ENCODE results near the gene SLC35D1. TPM values are rescaled to one million over a fixed set of nuclear protein-coding genes. Genes with fewer than 3 reads are reported as not detected.
"Not testable (repeated sequence)": the region's sequence is repeated elsewhere in the genome, so short reads cannot be mapped to it uniquely, and the experiment has no call there.

SLC35D1 gene
- total and polyA plus RNA-seq, 2 donors = 6.3 to 9.4 TPM

GRCh38 chr1:66982561-66983260 is 71.2 kb downstream of the SLC35D1 start:
- no peak for DNase-seq (ENCODE audit: low read depth in 6 of 9, low spot score in 9 of 9)
- Histone ChIP-seq H3K27ac (ENCODE audit: low read depth in 1 of 2, low read length in 1 of 2) (no peak overlapping the region), H3K27me3 (ENCODE audit: control insufficient read depth in 2 of 2, insufficient read depth in 1 of 2, low read length in 1 of 2) (no peaks in the 10 kb centered on the region), H3K4me3 (ENCODE audit: low read length in 2 of 2) (no peak overlapping the region), H3K4me1 (ENCODE audit: control insufficient read depth in 2 of 2, insufficient read depth in 2 of 2, low read length in 2 of 2) (no peaks in the 10 kb centered on the region), H3K9me3 (ENCODE audit: control insufficient read depth in 2 of 2, insufficient read depth in 1 of 2, low read length in 1 of 2) (no peaks in the 10 kb centered on the region), H3K36me3 (ENCODE audit: control insufficient read depth in 2 of 2, insufficient read depth in 2 of 2, low read length in 1 of 2) (peaks cover 4 to 51% of the 10 kb centered on the region in 2 donors)
- WGBS = 98% methylated on average over 4 of the region's 4 CpGs

GRCh38 chr1:66981679-66982078 is 72.3 kb downstream of the SLC35D1 start:
- Histone ChIP-seq H3K27ac (ENCODE audit: low read depth in 1 of 2, low read length in 1 of 2) (peak overlapping the region in 1 of 2 donors; percentile 60), H3K4me3 (ENCODE audit: low read length in 2 of 2) (peak overlapping the region; percentile 36 to 41), H3K4me1 (ENCODE audit: control insufficient read depth in 2 of 2, insufficient read depth in 2 of 2, low read length in 2 of 2) (no peaks in the 10 kb centered on the region), H3K27me3 (ENCODE audit: control insufficient read depth in 2 of 2, insufficient read depth in 1 of 2, low read length in 1 of 2) (no peaks in the 10 kb centered on the region), H3K36me3 (ENCODE audit: control insufficient read depth in 2 of 2, insufficient read depth in 2 of 2, low read length in 1 of 2) (peaks cover 4 to 58% of the 10 kb centered on the region in 2 donors), H3K9me3 (ENCODE audit: control insufficient read depth in 2 of 2, insufficient read depth in 1 of 2, low read length in 1 of 2) (no peaks in the 10 kb centered on the region)
- 28% methylated on average over 4 of the region's 4 CpGs for WGBS
- DNase-seq (ENCODE audit: low read depth in 6 of 9, low spot score in 9 of 9) = peak; percentile 39 to 89 (median 72)

- WGBS = 81% methylated on average over 1 of the region's 1 CpG
- no peaks in the 10 kb centered on the region for H3K27me3 ChIP-seq (ENCODE audit: control insufficient read depth in 2 of 2, insufficient read depth in 1 of 2, low read length in 1 of 2)
- H3K9me3 ChIP-seq (ENCODE audit: control insufficient read depth in 2 of 2, insufficient read depth in 1 of 2, low read length in 1 of 2) = no peaks in the 10 kb centered on the region
- peaks cover 4 to 58% of the 10 kb centered on the region in 2 donors for H3K36me3 ChIP-seq (ENCODE audit: control insufficient read depth in 2 of 2, insufficient read depth in 2 of 2, low read length in 1 of 2)
- no peak overlapping the region for H3K4me3 ChIP-seq (ENCODE audit: low read length in 2 of 2)
- no peaks in the 10 kb centered on the region for H3K4me1 ChIP-seq (ENCODE audit: control insufficient read depth in 2 of 2, insufficient read depth in 2 of 2, low read length in 2 of 2)
- peak in 1 of 9 donors; percentile 16 for DNase-seq (ENCODE audit: low read depth in 6 of 9, low spot score in 9 of 9)
- H3K27ac ChIP-seq (ENCODE audit: low read depth in 1 of 2, low read length in 1 of 2) = peak overlapping the region in 1 of 2 donors; percentile 60
Measured at GRCh38 chr1:66980745-66981367, 73.1 kb downstream of the SLC35D1 start.

- H3K27ac ChIP-seq (ENCODE audit: low read depth in 1 of 2, low read length in 1 of 2); H3K4me1 ChIP-seq (ENCODE audit: control insufficient read depth in 2 of 2, insufficient read depth in 2 of 2, low read length in 2 of 2); H3K9me3 ChIP-seq (ENCODE audit: control insufficient read depth in 2 of 2, insufficient read depth in 1 of 2, low read length in 1 of 2); DNase-seq (ENCODE audit: low read depth in 6 of 9, low spot score in 9 of 9); H3K27me3 ChIP-seq (ENCODE audit: control insufficient read depth in 2 of 2, insufficient read depth in 1 of 2, low read length in 1 of 2); H3K4me3 ChIP-seq (ENCODE audit: low read length in 2 of 2): not testable (repeated sequence)
- WGBS = 99% methylated on average over 11 of the region's 11 CpGs
- peaks cover 9 to 63% of the 10 kb centered on the region in 2 donors for H3K36me3 ChIP-seq (ENCODE audit: control insufficient read depth in 2 of 2, insufficient read depth in 2 of 2, low read length in 1 of 2)
Measured at GRCh38 chr1:66979621-66980020, 74.3 kb downstream of the SLC35D1 start.

GRCh38 chr1:66978201-66978600 is 75.7 kb downstream of the SLC35D1 start:
- Histone ChIP-seq H3K27me3 (ENCODE audit: control insufficient read depth in 2 of 2, insufficient read depth in 1 of 2, low read length in 1 of 2) (no peaks in the 10 kb centered on the region), H3K9me3 (ENCODE audit: control insufficient read depth in 2 of 2, insufficient read depth in 1 of 2, low read length in 1 of 2) (no peaks in the 10 kb centered on the region), H3K4me1 (ENCODE audit: control insufficient read depth in 2 of 2, insufficient read depth in 2 of 2, low read length in 2 of 2) (no peaks in the 10 kb centered on the region), H3K36me3 (ENCODE audit: control insufficient read depth in 2 of 2, insufficient read depth in 2 of 2, low read length in 1 of 2) (peaks cover 9 to 65% of the 10 kb centered on the region in 2 donors), H3K4me3 (ENCODE audit: low read length in 2 of 2) (no peak overlapping the region), H3K27ac (ENCODE audit: low read depth in 1 of 2, low read length in 1 of 2) (no peak overlapping the region)
- no peak for DNase-seq (ENCODE audit: low read depth in 6 of 9, low spot score in 9 of 9)

GRCh38 chr1:66968574-66968973 is 85.4 kb downstream of the SLC35D1 start:
- no peak overlapping the region for H3K27ac ChIP-seq (ENCODE audit: low read depth in 1 of 2, low read length in 1 of 2)
- 98% methylated on average over 3 of the region's 3 CpGs for WGBS
- peaks cover 0 to 3% of the 10 kb centered on the region in 2 donors for H3K9me3 ChIP-seq (ENCODE audit: control insufficient read depth in 2 of 2, insufficient read depth in 1 of 2, low read length in 1 of 2)
- peaks cover 15 to 46% of the 10 kb centered on the region in 2 donors for H3K36me3 ChIP-seq (ENCODE audit: control insufficient read depth in 2 of 2, insufficient read depth in 2 of 2, low read length in 1 of 2)
- no peak for DNase-seq (ENCODE audit: low read depth in 6 of 9, low spot score in 9 of 9)
- no peaks in the 10 kb centered on the region for H3K27me3 ChIP-seq (ENCODE audit: control insufficient read depth in 2 of 2, insufficient read depth in 1 of 2, low read length in 1 of 2)
- H3K4me1 ChIP-seq (ENCODE audit: control insufficient read depth in 2 of 2, insufficient read depth in 2 of 2, low read length in 2 of 2) = no peaks in the 10 kb centered on the region
- H3K4me3 ChIP-seq (ENCODE audit: low read length in 2 of 2) = no peak overlapping the region

- peaks cover 20 to 55% of the 10 kb centered on the region in 2 donors for H3K36me3 ChIP-seq (ENCODE audit: control insufficient read depth in 2 of 2, insufficient read depth in 2 of 2, low read length in 1 of 2)
- H3K27me3 ChIP-seq (ENCODE audit: control insufficient read depth in 2 of 2, insufficient read depth in 1 of 2, low read length in 1 of 2); H3K4me3 ChIP-seq (ENCODE audit: low read length in 2 of 2); H3K4me1 ChIP-seq (ENCODE audit: control insufficient read depth in 2 of 2, insufficient read depth in 2 of 2, low read length in 2 of 2); H3K27ac ChIP-seq (ENCODE audit: low read depth in 1 of 2, low read length in 1 of 2); H3K9me3 ChIP-seq (ENCODE audit: control insufficient read depth in 2 of 2, insufficient read depth in 1 of 2, low read length in 1 of 2); DNase-seq (ENCODE audit: low read depth in 6 of 9, low spot score in 9 of 9): not testable (repeated sequence)
- 86% methylated on average over 7 of the region's 7 CpGs for WGBS
Measured at GRCh38 chr1:66966188-66966873, 87.6 kb downstream of the SLC35D1 start.

GRCh38 chr1:66957938-66958337 is 96.0 kb downstream of the SLC35D1 start:
- Histone ChIP-seq H3K4me3 (ENCODE audit: low read length in 2 of 2) (no peak overlapping the region), H3K36me3 (ENCODE audit: control insufficient read depth in 2 of 2, insufficient read depth in 2 of 2, low read length in 1 of 2) (peaks cover 8 to 62% of the 10 kb centered on the region in 2 donors), H3K27me3 (ENCODE audit: control insufficient read depth in 2 of 2, insufficient read depth in 1 of 2, low read length in 1 of 2) (no peaks in the 10 kb centered on the region), H3K27ac (ENCODE audit: low read depth in 1 of 2, low read length in 1 of 2) (no peak overlapping the region), H3K9me3 (ENCODE audit: control insufficient read depth in 2 of 2, insufficient read depth in 1 of 2, low read length in 1 of 2) (no peaks in the 10 kb centered on the region), H3K4me1 (ENCODE audit: control insufficient read depth in 2 of 2, insufficient read depth in 2 of 2, low read length in 2 of 2) (no peaks in the 10 kb centered on the region)
- no peak for DNase-seq (ENCODE audit: low read depth in 6 of 9, low spot score in 9 of 9)
- WGBS = 98% methylated on average over 3 of the region's 3 CpGs

- H3K27me3 ChIP-seq (ENCODE audit: control insufficient read depth in 2 of 2, insufficient read depth in 1 of 2, low read length in 1 of 2) = no peaks in the 10 kb centered on the region
- H3K27ac ChIP-seq (ENCODE audit: low read depth in 1 of 2, low read length in 1 of 2) = no peak overlapping the region
- no peak overlapping the region for H3K4me3 ChIP-seq (ENCODE audit: low read length in 2 of 2)
- peaks cover 10 to 64% of the 10 kb centered on the region in 2 donors for H3K36me3 ChIP-seq (ENCODE audit: control insufficient read depth in 2 of 2, insufficient read depth in 2 of 2, low read length in 1 of 2)
- no peak for DNase-seq (ENCODE audit: low read depth in 6 of 9, low spot score in 9 of 9)
- WGBS = 96% methylated on average over 4 of the region's 4 CpGs
- no peaks in the 10 kb centered on the region for H3K4me1 ChIP-seq (ENCODE audit: control insufficient read depth in 2 of 2, insufficient read depth in 2 of 2, low read length in 2 of 2)
- H3K9me3 ChIP-seq (ENCODE audit: control insufficient read depth in 2 of 2, insufficient read depth in 1 of 2, low read length in 1 of 2) = no peaks in the 10 kb centered on the region
Measured at GRCh38 chr1:66954208-66954607, 99.7 kb downstream of the SLC35D1 start.
